ENCODE measurements around the gene NCF4.

The NCF4 gene

DNA sequence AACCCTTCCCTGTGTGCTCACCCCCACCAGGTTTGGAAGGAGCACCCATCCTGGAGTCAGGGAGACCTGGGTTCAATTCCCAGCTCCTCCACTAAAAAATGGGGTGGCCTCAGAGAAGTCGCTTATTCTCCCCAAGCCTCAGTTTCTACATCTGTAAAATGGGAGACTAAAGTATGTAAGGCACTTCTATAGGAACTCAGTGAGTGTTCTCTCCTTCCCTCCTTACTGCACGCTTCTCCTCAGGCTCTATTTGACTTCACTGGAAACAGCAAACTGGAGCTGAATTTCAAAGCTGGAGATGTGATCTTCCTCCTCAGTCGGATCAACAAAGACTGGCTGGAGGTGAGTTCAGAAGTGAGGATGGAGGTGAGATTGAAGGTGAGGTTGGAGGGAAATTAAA lies 11.3 kb downstream of the NCF4 start:
- no peaks in the 10 kb centered on the region for H3K27me3 ChIP-seq
- no peak overlapping the region for H3K4me3 ChIP-seq
- H3K4me2 ChIP-seq: no peak overlapping the region
- peaks cover 18% of the 10 kb centered on the region for H3K4me1 ChIP-seq
- H4K20me1 ChIP-seq: no peaks in the 10 kb centered on the region
- TF ChIP-seq Cebpa-rat (IDR thresholded peaks at IDR 0.05): no peak
- no peak overlapping the region for H3K27ac ChIP-seq
- peaks cover 94% of the 10 kb centered on the region for H3K36me3 ChIP-seq
- H3K9ac ChIP-seq: no peak overlapping the region
- H3K9me3 ChIP-seq: no peaks in the 10 kb centered on the region

DNA sequence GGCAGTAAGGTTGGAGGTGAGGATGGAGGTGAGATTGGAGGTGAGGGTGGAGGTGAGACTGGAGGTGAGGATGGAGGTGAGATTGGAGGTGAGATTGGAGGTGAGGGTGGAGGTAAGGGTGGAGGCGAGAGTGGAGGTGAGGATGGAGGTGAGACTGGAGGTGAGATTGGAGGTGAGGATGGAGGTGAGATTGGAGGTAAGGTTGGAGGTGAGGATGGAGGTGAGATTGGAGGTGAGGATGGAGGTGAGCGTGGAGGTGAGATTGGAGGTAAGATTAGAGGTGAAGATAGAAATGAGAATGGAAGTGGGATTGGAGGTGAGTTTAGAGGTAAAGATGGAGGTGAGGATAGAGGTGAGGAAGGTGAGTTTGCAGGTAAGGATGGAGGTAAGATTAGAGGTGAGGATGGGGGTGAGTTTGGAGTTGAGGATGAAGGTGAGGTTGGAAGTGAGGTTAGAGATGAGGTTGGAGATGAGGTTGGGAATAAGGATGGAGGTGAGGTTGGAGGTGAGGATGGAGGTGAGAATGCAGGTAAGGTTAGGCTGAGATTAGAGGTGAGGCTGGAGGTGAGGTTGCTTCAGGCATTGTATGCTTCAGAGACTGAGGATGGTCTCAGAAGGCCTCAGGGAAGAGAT lies 12.2 kb downstream of the NCF4 start:
- no peaks in the 10 kb centered on the region for H4K20me1 ChIP-seq
- TF ChIP-seq Cebpa-rat (IDR thresholded peaks at IDR 0.05): no peak
- H3K27me3 ChIP-seq: no peaks in the 10 kb centered on the region
- H3K27ac ChIP-seq: no peak overlapping the region
- H3K4me3 ChIP-seq: no peak overlapping the region
- H3K4me1 ChIP-seq: peaks cover 22% of the 10 kb centered on the region
- H3K9me3 ChIP-seq: no peaks in the 10 kb centered on the region
- H3K9ac ChIP-seq: no peak overlapping the region
- 0 out of 2 replicates have a peak overlapping the region, but pooled peaks have one; percentile 64 for H3K4me2 ChIP-seq
- peaks cover 94% of the 10 kb centered on the region for H3K36me3 ChIP-seq

- Histone ChIP-seq H3K36me3 (peaks cover 96% of the 10 kb centered on the region), H3K4me1 (peaks cover 24% of the 10 kb centered on the region), H3K27me3 (no peaks in the 10 kb centered on the region), H3K9ac (peak overlapping the region; percentile 54; the same call in 1 of the 2 replicates), H3K9me3 (no peaks in the 10 kb centered on the region), H4K20me1 (no peaks in the 10 kb centered on the region), H3K4me3 (no peak overlapping the region), H3K27ac (peak overlapping the region; percentile 81), H3K4me2 (peak overlapping the region; percentile 64)
- TF ChIP-seq Cebpa-rat (IDR thresholded peaks at IDR 0.05): peak; percentile 58; the same call in 1 of the 2 replicates
These were observed 13.0 kb downstream of the NCF4 start for GRCh38 chr22:36873614-36874308.

- Histone ChIP-seq H3K4me3 (no peak overlapping the region), H3K27ac (peak overlapping the region; percentile 81), H4K20me1 (no peaks in the 10 kb centered on the region), H3K4me1 (peaks cover 24% of the 10 kb centered on the region), H3K36me3 (peaks cover 94% of the 10 kb centered on the region), H3K9me3 (no peaks in the 10 kb centered on the region), H3K9ac (peak overlapping the region; percentile 54; the same call in 1 of the 2 replicates), H3K27me3 (no peaks in the 10 kb centered on the region), H3K4me2 (peak overlapping the region; percentile 64)
- TF ChIP-seq Cebpa-rat (IDR thresholded peaks at IDR 0.05): no peak
These were observed 13.5 kb downstream of the NCF4 start for GRCh38 chr22:36874309-36874696.

DNA sequence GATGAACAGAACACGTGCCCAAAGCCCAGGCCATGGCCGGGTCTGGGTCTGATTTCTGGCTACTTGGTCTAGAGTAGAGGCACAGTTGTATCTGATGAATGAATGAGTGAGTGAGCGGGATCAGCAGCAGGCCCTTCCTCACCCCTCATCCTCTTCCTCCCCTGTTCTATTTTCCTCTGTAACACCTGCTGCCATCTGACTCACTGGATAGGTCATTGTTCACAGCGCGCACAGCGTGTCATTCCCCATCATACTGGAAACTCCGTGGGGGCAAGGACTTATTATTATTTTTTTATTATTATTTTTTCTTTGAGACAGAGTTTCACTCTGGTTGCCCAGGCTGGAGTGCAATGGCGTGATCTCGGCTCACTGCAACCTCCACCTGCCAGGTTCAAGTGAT lies 13.9 kb downstream of the NCF4 start:
- H3K9ac ChIP-seq: no peak overlapping the region
- H3K4me1 ChIP-seq: peaks cover 24% of the 10 kb centered on the region
- no peaks in the 10 kb centered on the region for H3K27me3 ChIP-seq
- TF ChIP-seq Cebpa-rat (IDR thresholded peaks at IDR 0.05): no peak
- no peaks in the 10 kb centered on the region for H3K9me3 ChIP-seq
- 0 out of 2 replicates have a peak overlapping the region, but pooled peaks have one; percentile 81 for H3K27ac ChIP-seq
- 0 out of 2 replicates have a peak overlapping the region, but pooled peaks have one; percentile 64 for H3K4me2 ChIP-seq
- H3K4me3 ChIP-seq: no peak overlapping the region
- H3K36me3 ChIP-seq: peaks cover 90% of the 10 kb centered on the region
- H4K20me1 ChIP-seq: no peaks in the 10 kb centered on the region

DNA sequence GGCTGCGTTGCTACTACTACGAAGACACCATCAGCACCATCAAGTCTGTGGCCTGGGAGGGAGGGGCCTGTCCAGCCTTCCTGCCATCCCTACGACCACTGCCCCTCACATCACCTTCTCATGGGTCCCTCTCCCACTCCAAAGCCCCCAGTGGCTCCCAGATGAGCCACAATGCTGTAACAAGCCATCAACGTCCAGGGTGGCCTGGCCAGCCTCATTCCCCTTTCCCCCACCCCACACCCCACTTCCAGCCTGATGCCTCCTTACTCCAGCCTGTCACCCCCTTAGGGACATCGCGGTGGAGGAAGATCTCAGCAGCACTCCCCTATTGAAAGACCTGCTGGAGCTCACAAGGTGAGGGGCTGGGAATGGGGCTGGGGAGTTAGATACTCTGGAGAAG lies 14.9 kb downstream of the NCF4 start:
- Histone ChIP-seq H3K4me1 (peaks cover 24% of the 10 kb centered on the region), H3K27ac (no peak overlapping the region), H3K36me3 (peaks cover 79% of the 10 kb centered on the region), H3K9me3 (peaks cover 5% of the 10 kb centered on the region), H3K4me3 (no peak overlapping the region), H4K20me1 (no peaks in the 10 kb centered on the region), H3K27me3 (no peaks in the 10 kb centered on the region), H3K9ac (no peak overlapping the region), H3K4me2 (no peak overlapping the region)
- TF ChIP-seq Cebpa-rat (IDR thresholded peaks at IDR 0.05): no peak

GRCh38 chr22:36879775-36880174 lies 19.0 kb downstream of the NCF4 start:
- Histone ChIP-seq H3K9me3 (peaks cover 34% of the 10 kb centered on the region), H3K4me1 (peaks cover 9% of the 10 kb centered on the region; the same call in 1 of the 2 replicates), H3K4me3 (no peak overlapping the region), H4K20me1 (no peaks in the 10 kb centered on the region), H3K4me2 (no peak overlapping the region), H3K9ac (no peak overlapping the region), H3K27ac (no peak overlapping the region), H3K36me3 (peaks cover 43% of the 10 kb centered on the region), H3K27me3 (no peaks in the 10 kb centered on the region)
- no peak for TF ChIP-seq Cebpa-rat (IDR thresholded peaks at IDR 0.05)

GRCh38 chr22:36881504-36882245 lies 20.9 kb downstream of the NCF4 start:
- H3K9me3 ChIP-seq: peaks cover 34% of the 10 kb centered on the region
- no peak overlapping the region for H3K4me2 ChIP-seq
- H3K4me1 ChIP-seq: peaks cover 9% of the 10 kb centered on the region; the same call in 1 of the 2 replicates
- no peaks in the 10 kb centered on the region for H4K20me1 ChIP-seq
- no peak overlapping the region for H3K4me3 ChIP-seq
- peaks cover 24% of the 10 kb centered on the region for H3K36me3 ChIP-seq
- H3K27me3 ChIP-seq: no peaks in the 10 kb centered on the region
- no peak overlapping the region for H3K9ac ChIP-seq
- no peak for TF ChIP-seq Cebpa-rat (IDR thresholded peaks at IDR 0.05)
- no peak overlapping the region for H3K27ac ChIP-seq

- no peak for TF ChIP-seq Cebpa-rat (IDR thresholded peaks at IDR 0.05)
- Histone ChIP-seq H3K4me3 (no peak overlapping the region), H3K4me1 (no peaks in the 10 kb centered on the region), H3K36me3 (no peaks in the 10 kb centered on the region), H3K4me2 (no peak overlapping the region), H3K9me3 (peaks cover 34% of the 10 kb centered on the region), H3K9ac (no peak overlapping the region), H3K27me3 (no peaks in the 10 kb centered on the region), H3K27ac (no peak overlapping the region), H4K20me1 (no peaks in the 10 kb centered on the region)
These were observed 23.7 kb downstream of the NCF4 start for GRCh38 chr22:36884349-36885158.
